22Rv1 (cell line): ENCODE measurements around the gene NCKAP5.
"Not testable (repeated sequence)": the region's sequence is repeated elsewhere in the genome, so short reads cannot be mapped to it uniquely, and the experiment has no call there.

Source experiments
- H3K27ac ChIP-seq: fragments of 450-650 bp; 2 replicates; pipeline ENCODE4 v1.5.1; 2017
- CTCF ChIP-seq: fragments of 450-650 bp; IDR thresholded peaks from 2 replicates; pipeline ENCODE4 v1.5.1; 2017; ENCODE audit warnings: mild to moderate bottlenecking
- ZFX ChIP-seq: fragments of 450-650 bp; IDR thresholded peaks from 2 replicates; pipeline ENCODE4 v1.6.1; 2017; ENCODE audit warnings: antibody characterized with exemption, borderline replicate concordance

NCKAP5 gene

GRCh38 chr2:132811148-132811915 lies 756.9 kb downstream of the NCKAP5 start:
- TF ChIP-seq CTCF (no peak), ZFX (no peak)

GRCh38 chr2:132809962-132810361 lies 758.3 kb downstream of the NCKAP5 start:
- not testable (repeated sequence) for H3K27ac ChIP-seq

More at GRCh38 chr2:132811148-132811915, 756.9 kb downstream of the NCKAP5 start:
- H3K27ac ChIP-seq: no peak overlapping the region

GRCh38 chr2:132804051-132804450 lies 764.2 kb downstream of the NCKAP5 start:
- H3K27ac ChIP-seq: no peak overlapping the region
- TF ChIP-seq CTCF: no peak
- no peak for TF ChIP-seq ZFX

- H3K27ac ChIP-seq: no peak overlapping the region
- TF ChIP-seq ZFX (no peak), CTCF (no peak)
These were observed 769.9 kb downstream of the NCKAP5 start for GRCh38 chr2:132798341-132798740.

GRCh38 chr2:132797556-132797955 lies 770.7 kb downstream of the NCKAP5 start:
- H3K27ac ChIP-seq: no peak overlapping the region
- TF ChIP-seq ZFX: no peak
- TF ChIP-seq CTCF: no peak

- H3K27ac ChIP-seq: no peak overlapping the region
- no peak for TF ChIP-seq ZFX
These were observed 771.2 kb downstream of the NCKAP5 start for GRCh38 chr2:132797071-132797470.

GRCh38 chr2:132795220-132795619 lies 773.0 kb downstream of the NCKAP5 start:
- TF ChIP-seq ZFX (no peak), CTCF (no peak)
- H3K27ac ChIP-seq: no peak overlapping the region

GRCh38 chr2:132793532-132793931 lies 774.7 kb downstream of the NCKAP5 start:
- TF ChIP-seq CTCF (no peak), ZFX (no peak)
- H3K27ac ChIP-seq: no peak overlapping the region
